H9 (cell line): Measurements from ENCODE around the gene SPATA3. TPM values are rescaled to one million over a fixed set of nuclear protein-coding genes. Genes with fewer than 3 reads are reported as not detected.
"Not testable (repeated sequence)": the region's sequence is repeated elsewhere in the genome, so short reads cannot be mapped to it uniquely, and the experiment has no call there.

Experiments
- DNase-seq: peaks from one replicate; pipeline ENCODE4 v3.0.0-alpha.2; 2017
- H2AFZ ChIP-seq: one replicate; pipeline ENCODE4 v1.6.1; 2013; ENCODE audit warnings: mild to moderate bottlenecking, low read length, control low read depth, moderate library complexity
- H2AK5ac ChIP-seq: 2 replicates; pipeline ENCODE4 v1.6.1; 2013; ENCODE audit warnings: low read length, control low read depth, mixed read lengths; ENCODE audit not compliant: insufficient read length
- H2BK120ac ChIP-seq: one replicate; pipeline ENCODE4 v1.6.1; 2013; ENCODE audit warnings: low read depth, mild to moderate bottlenecking, low read length, control low read depth, inconsistent platforms; ENCODE audit not compliant: poor library complexity, severe bottlenecking
- H2BK12ac ChIP-seq: 2 replicates; pipeline ENCODE4 v1.6.1; 2013; ENCODE audit warnings: low read length, control low read depth, mixed read lengths, low read depth; ENCODE audit not compliant: insufficient read length
- H2BK15ac ChIP-seq: 2 replicates; pipeline ENCODE4 v1.6.1; 2013; ENCODE audit warnings: low read depth, low read length, control low read depth
- H2BK20ac ChIP-seq: one replicate; pipeline ENCODE4 v1.6.1; 2013; ENCODE audit warnings: low read depth, mild to moderate bottlenecking, low read length, control low read depth, inconsistent platforms; ENCODE audit not compliant: poor library complexity, severe bottlenecking
- H2BK5ac ChIP-seq: 2 replicates; pipeline ENCODE4 v1.6.1; 2013; ENCODE audit warnings: low read length, control low read depth, mixed read lengths; ENCODE audit not compliant: insufficient read length
- H3K14ac ChIP-seq: 2 replicates; pipeline ENCODE4 v1.6.1; 2013; ENCODE audit warnings: low read length, control low read depth; ENCODE audit not compliant: insufficient read depth
- H3K18ac ChIP-seq: 2 replicates; pipeline ENCODE4 v1.6.1; 2013; ENCODE audit warnings: low read depth, mild to moderate bottlenecking, mixed read lengths, low read length, control low read depth; ENCODE audit not compliant: insufficient read length
- H3K23ac ChIP-seq: 2 replicates; pipeline ENCODE4 v1.6.1; 2013; ENCODE audit warnings: low read length, control low read depth, mixed read lengths, low read depth; ENCODE audit not compliant: insufficient read length
- H3K23me2 ChIP-seq: 2 replicates; pipeline ENCODE4 v1.6.1; 2013; ENCODE audit warnings: low read depth, mild to moderate bottlenecking, mixed read lengths, low read length, control low read depth; ENCODE audit not compliant: insufficient read length, poor library complexity, severe bottlenecking
- H3K27ac ChIP-seq: 2 replicates; pipeline ENCODE4 v1.5.1; 2013; ENCODE audit warnings: low read length, control low read depth, mixed read lengths, low read depth; ENCODE audit not compliant: insufficient read length
- H3K27me3 ChIP-seq: 2 replicates; pipeline ENCODE4 v1.6.1; 2013; ENCODE audit warnings: low read length, control low read depth, inconsistent platforms; ENCODE audit not compliant: insufficient read depth
- H3K4ac ChIP-seq: 2 replicates; pipeline ENCODE4 v1.6.1; 2013; ENCODE audit warnings: low read depth, mild to moderate bottlenecking, control low read depth, inconsistent platforms, low read length, moderate library complexity
- H3K4me1 ChIP-seq: 2 replicates; pipeline ENCODE4 v1.6.1; 2013; ENCODE audit warnings: low read length, control low read depth, inconsistent platforms; ENCODE audit not compliant: insufficient read depth
- H3K4me2 ChIP-seq: 2 replicates; pipeline ENCODE4 v1.6.1; 2013; ENCODE audit warnings: low read length, control low read depth, mixed read lengths; ENCODE audit not compliant: insufficient read length, insufficient read depth
- H3K56ac ChIP-seq: 2 replicates; pipeline ENCODE4 v1.6.1; 2013; ENCODE audit warnings: low read depth, mild to moderate bottlenecking, mixed read lengths, low read length, control low read depth; ENCODE audit not compliant: insufficient read length
- H3K79me1 ChIP-seq: 2 replicates; pipeline ENCODE4 v1.6.1; 2013; ENCODE audit warnings: low read depth, mild to moderate bottlenecking, moderate library complexity, low read length, control low read depth, inconsistent platforms; ENCODE audit not compliant: insufficient read depth, poor library complexity, severe bottlenecking
- H3K79me2 ChIP-seq: 2 replicates; pipeline ENCODE4 v1.6.1; 2013; ENCODE audit warnings: low read length, control low read depth, inconsistent platforms; ENCODE audit not compliant: insufficient read depth
- H3K9ac ChIP-seq: 2 replicates; pipeline ENCODE4 v1.6.1; 2013; ENCODE audit warnings: low read length, control low read depth, mixed read lengths; ENCODE audit not compliant: insufficient read length; ENCODE audit errors: extremely low read depth
- H3K9me3 ChIP-seq: one replicate; pipeline ENCODE4 v1.6.1; 2013; ENCODE audit warnings: low read depth, low read length, inconsistent platforms; ENCODE audit not compliant: control insufficient read depth
- H3T11ph ChIP-seq: one replicate; pipeline ENCODE4 v1.6.1; 2013; ENCODE audit warnings: mild to moderate bottlenecking, low read length, control low read depth, inconsistent platforms
- H4K20me1 ChIP-seq: one replicate; pipeline ENCODE4 v1.6.1; 2013; ENCODE audit not compliant: control insufficient read depth, insufficient read length, insufficient read depth
- H4K5ac ChIP-seq: 2 replicates; pipeline ENCODE4 v1.6.1; 2013; ENCODE audit warnings: low read depth, mild to moderate bottlenecking, mixed read lengths, low read length, control low read depth; ENCODE audit not compliant: insufficient read length
- H4K8ac ChIP-seq: replicated peaks from 2 replicates; pipeline ENCODE4 v1.6.1; 2013; ENCODE audit warnings: low read length, control low read depth, mixed read lengths, low read depth; ENCODE audit not compliant: insufficient read length
- H4K91ac ChIP-seq: 2 replicates; pipeline ENCODE4 v1.6.1; 2013; ENCODE audit warnings: low read depth, mild to moderate bottlenecking, moderate library complexity, mixed read lengths, low read length, control low read depth; ENCODE audit not compliant: insufficient read length
- H3K27ac Mint-ChIP-seq, 3 experiments: 2 replicates in 2 of 3; 3 replicates in 1 of 3; pipeline ENCODE4 v1.8.0; 2020 to 2021; ENCODE audit warnings: mixed read lengths in 3 of 3, mild to moderate bottlenecking in 1 of 3, moderate library complexity in 1 of 3
- H3K27me3 Mint-ChIP-seq: 2 replicates; pipeline ENCODE4 v1.8.0; 2021; ENCODE audit warnings: low read depth, mild to moderate bottlenecking, moderate library complexity, mixed read lengths
- H3K36me3 Mint-ChIP-seq, 3 experiments: 2 replicates in 2 of 3; 3 replicates in 1 of 3; pipeline ENCODE4 v1.8.0; 2020 to 2021; ENCODE audit warnings: low read depth in 3 of 3, mixed read lengths in 3 of 3; ENCODE audit not compliant: insufficient read depth in 1 of 3
- H3K4me1 Mint-ChIP-seq, 2 experiments: 2 replicates each; pipeline ENCODE4 v1.8.0; 2020; ENCODE audit warnings: mixed read lengths in 2 of 2
- H3K4me3 Mint-ChIP-seq, 2 experiments: 2 replicates in 1 of 2; 3 replicates in 1 of 2; pipeline ENCODE4 v1.8.0; 2020 to 2021; ENCODE audit warnings: mild to moderate bottlenecking in 2 of 2, mixed read lengths in 2 of 2, moderate library complexity in 1 of 2
- H3K9me3 Mint-ChIP-seq, 2 experiments: 2 replicates in 1 of 2; 3 replicates in 1 of 2; pipeline ENCODE4 v1.8.0; 2020; ENCODE audit warnings: mild to moderate bottlenecking in 2 of 2, mixed read lengths in 2 of 2, moderate library complexity in 1 of 2
- CTCF ChIP-seq: fragments of 200-600 bp; sonication (generic); conservative IDR thresholded peaks from 3 replicates; pipeline ENCODE4 v1.8.0; 2021; ENCODE audit warnings: antibody characterized with exemption, mild to moderate bottlenecking
- WGBS: extraction: QIAGEN DNeasy Blood & Tissue Kit; methylation state at CpG from one replicate; pipeline ENCODE4 v1.1.7; 2013; ENCODE audit warnings: missing lambda C conversion rate, low lambda C conversion rate, mixed read lengths; ENCODE audit not compliant: insufficient read length; ENCODE audit errors: extremely low coverage; 5-methylcytosine and 5-hydroxymethylcytosine counted together
- total RNA-seq: library from RNA; stranded (reverse); gene quantifications from 2 replicates; pipeline ENCODE4 v1.2.1, GENCODE V29; 2021

The SPATA3 gene
- total RNA-seq, 1 experiment from 2014 or later: not detected

- H2BK5ac ChIP-seq: no peak overlapping the region
- H3K27me3 ChIP-seq: no peaks in the 10 kb centered on the region
- Mint-ChIP-seq H3K36me3 (peaks cover 0 to 4% (median 0%) of the 10 kb centered on the region in 3 experiments; a peak in 1 of 7 replicates), H3K4me3 (no peak overlapping the region), H3K9me3 (no peaks in the 10 kb centered on the region; a peak in 2 of 5 replicates), H3K27me3 (peaks cover 19% of the 10 kb centered on the region), H3K4me1 (peaks cover 23 to 25% of the 10 kb centered on the region in 2 experiments), H3K27ac (no peak overlapping the region)
- H2AFZ ChIP-seq: no peak overlapping the region
- H3K4ac ChIP-seq: no peak overlapping the region
- H3K14ac ChIP-seq: no peak overlapping the region
- H3T11ph ChIP-seq: no peak overlapping the region
- H3K4me2 ChIP-seq: no peak overlapping the region
- no peak overlapping the region for H2BK12ac ChIP-seq
- no peak overlapping the region for H4K5ac ChIP-seq
- no peak overlapping the region for H2BK120ac ChIP-seq
- no peak overlapping the region for H3K9ac ChIP-seq
- TF ChIP-seq CTCF: no peak
- H4K8ac ChIP-seq: no peak overlapping the region
- no peak overlapping the region for H3K18ac ChIP-seq
- H2AK5ac ChIP-seq: no peak overlapping the region
- DNase-seq: no peak
- no peaks in the 10 kb centered on the region for H4K20me1 ChIP-seq
- H3K23me2 ChIP-seq: no peaks in the 10 kb centered on the region
- no peak overlapping the region for H2BK15ac ChIP-seq
- no peaks in the 10 kb centered on the region for H3K9me3 ChIP-seq
- no peaks in the 10 kb centered on the region for H3K79me2 ChIP-seq
- no peaks in the 10 kb centered on the region for H3K4me1 ChIP-seq
- no peak overlapping the region for H3K27ac ChIP-seq
- no peak overlapping the region for H4K91ac ChIP-seq
- no peak overlapping the region for H3K23ac ChIP-seq
- H2BK20ac ChIP-seq: no peak overlapping the region
- no peaks in the 10 kb centered on the region for H3K79me1 ChIP-seq
- H3K56ac ChIP-seq: no peak overlapping the region
- WGBS: no CpG with 5 or more reads among the region's 3 CpGs
These were observed 22.3 kb downstream of the SPATA3 start for GRCh38 chr2:231018184-231018583.

- not testable (repeated sequence) for H3K27me3 ChIP-seq, H3K27me3 Mint-ChIP-seq, H2BK120ac ChIP-seq, H3K9me3 Mint-ChIP-seq, H4K91ac ChIP-seq, H2AFZ ChIP-seq, DNase-seq, H4K5ac ChIP-seq, H3K79me2 ChIP-seq, H3K9me3 ChIP-seq, H3K4me3 Mint-ChIP-seq, H4K8ac ChIP-seq, H3T11ph ChIP-seq, H2BK12ac ChIP-seq, H4K20me1 ChIP-seq, H3K4ac ChIP-seq, H3K27ac Mint-ChIP-seq, H3K14ac ChIP-seq, H2BK15ac ChIP-seq, H3K23ac ChIP-seq, H3K79me1 ChIP-seq, H3K27ac ChIP-seq, H3K56ac ChIP-seq, H3K18ac ChIP-seq, H3K4me1 Mint-ChIP-seq, H3K4me1 ChIP-seq, H3K36me3 Mint-ChIP-seq, H3K4me2 ChIP-seq, H3K9ac ChIP-seq, H2BK20ac ChIP-seq, H2AK5ac ChIP-seq, H2BK5ac ChIP-seq, H3K23me2 ChIP-seq
- no CpG with 5 or more reads among the region's 3 CpGs for WGBS
These were observed 29.1 kb downstream of the SPATA3 start for GRCh38 chr2:231025059-231025458.
